Daoy (cell line): Measurements from ENCODE around the gene GRAMD2B. TPM values are rescaled to one million over a fixed set of nuclear protein-coding genes. Genes with fewer than 3 reads are reported as not detected.
"Not testable (repeated sequence)": the region's sequence is repeated elsewhere in the genome, so short reads cannot be mapped to it uniquely, and the experiment has no call there.

Experiments
- DNase-seq: peaks from one replicate; pipeline ENCODE4 v3.0.0-alpha.2; 2015; ENCODE audit warnings: low read depth
- total RNA-seq: library from RNA; depleted of rRNA; stranded (reverse); fragments of >200 nt; shearing (Covaris generic); gene quantifications from 2 replicates; pipeline ENCODE4 v1.2.3, GENCODE V29; 2014; rRNA removed

GRAMD2B gene
- total RNA-seq = 4.1 and 10.4 TPM in 2 replicates

DNA sequence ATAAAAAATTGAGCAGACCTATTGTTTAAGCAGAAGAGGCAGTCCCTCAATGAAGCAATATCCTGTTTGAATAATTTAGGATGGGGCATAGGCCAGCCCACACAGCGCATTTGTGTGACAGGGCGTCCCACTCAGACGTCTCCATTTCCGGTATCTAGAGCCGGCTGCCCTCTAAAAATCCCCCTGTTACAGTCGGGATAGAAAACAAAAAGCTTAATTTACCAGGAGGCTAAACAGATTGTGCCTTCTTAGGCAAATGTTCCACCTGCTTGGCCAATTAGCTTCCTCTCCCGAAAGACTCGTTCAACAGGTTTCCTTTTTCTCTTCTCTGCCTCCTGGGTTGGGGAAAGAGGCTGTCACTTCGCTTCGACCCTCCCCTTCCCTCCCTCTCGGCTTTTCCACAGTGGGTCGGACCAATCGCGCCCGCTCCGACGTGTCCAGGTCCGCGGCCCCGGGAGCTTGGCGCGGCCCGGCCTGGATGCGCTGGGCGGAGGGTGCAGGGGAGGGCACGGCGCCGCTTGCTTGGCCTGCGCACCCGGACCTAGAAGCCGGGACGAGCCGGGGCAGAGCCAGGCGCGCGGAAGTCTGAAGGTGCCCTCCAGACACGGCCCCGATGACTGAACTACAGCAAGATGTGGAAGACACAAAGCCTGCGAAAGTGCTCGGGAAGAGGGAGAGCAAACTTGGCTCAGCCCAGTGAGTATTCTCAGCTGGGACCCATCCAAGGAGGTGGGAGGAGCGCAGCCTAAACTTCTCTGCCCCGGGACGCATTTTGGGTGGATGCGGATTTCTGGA lies at the start of gene GRAMD2B:
Gene GRAMD2B (plus strand): TSS at position 416 of the 795 bp plus-strand sequence. CDS start 198 bp downstream, at position 614.
- peak; percentile 86 for DNase-seq

DNA sequence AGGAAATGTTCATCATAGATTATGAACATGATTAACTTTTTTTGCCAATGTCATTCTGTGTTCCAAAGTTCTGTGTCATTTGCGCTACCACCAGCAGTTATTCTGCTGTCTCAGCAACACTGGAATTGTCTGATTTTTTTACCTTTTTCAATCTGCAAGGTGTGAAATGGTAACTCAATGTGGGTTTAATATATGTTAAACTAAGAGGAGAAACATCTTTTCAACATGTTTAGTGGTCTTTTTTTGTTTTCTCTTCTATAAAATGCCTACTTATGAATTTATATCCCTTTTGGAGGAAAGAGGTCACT lies 49.1 kb upstream of the GRAMD2B start:
- no peak for DNase-seq

DNA sequence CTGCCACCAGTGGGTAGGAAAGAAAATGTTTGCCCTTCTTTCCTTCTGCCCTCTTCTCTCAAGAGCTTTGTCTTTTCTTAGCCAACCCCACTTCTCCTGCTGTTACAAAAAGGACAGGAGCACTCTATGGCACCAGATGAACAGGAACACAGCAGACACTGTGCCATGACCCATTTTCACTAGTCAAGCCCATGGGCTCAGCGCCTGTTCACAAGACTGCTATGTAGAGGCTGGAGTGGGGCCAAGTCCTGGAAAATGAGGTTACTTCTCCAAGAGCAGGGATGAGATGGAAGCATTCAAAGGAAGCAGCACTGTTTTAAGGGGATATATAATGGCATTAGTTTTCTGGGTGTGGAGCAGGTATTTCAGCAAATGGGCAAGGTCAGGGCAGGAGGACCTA lies 46.8 kb upstream of the GRAMD2B start:
- no peak for DNase-seq

DNA sequence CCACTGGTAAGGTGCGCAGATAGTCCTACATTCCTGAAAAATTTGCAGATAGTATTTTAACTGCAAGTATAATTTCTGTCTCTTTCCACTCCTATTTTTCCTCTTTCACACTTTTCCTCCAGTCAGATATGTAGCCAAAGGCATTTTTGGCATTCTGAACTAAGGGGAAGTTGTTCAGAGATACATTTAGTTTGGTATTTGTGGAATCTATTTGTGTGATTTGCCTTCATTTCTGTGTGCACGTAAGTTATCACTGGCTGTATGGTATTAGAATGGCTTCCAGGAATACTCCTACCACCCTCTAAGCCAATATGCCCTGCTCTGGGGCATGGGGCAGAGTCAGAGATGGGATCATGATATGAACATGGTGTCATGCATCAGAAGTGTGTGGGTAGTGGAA lies 45.8 kb upstream of the GRAMD2B start:
- DNase-seq = no peak

DNA sequence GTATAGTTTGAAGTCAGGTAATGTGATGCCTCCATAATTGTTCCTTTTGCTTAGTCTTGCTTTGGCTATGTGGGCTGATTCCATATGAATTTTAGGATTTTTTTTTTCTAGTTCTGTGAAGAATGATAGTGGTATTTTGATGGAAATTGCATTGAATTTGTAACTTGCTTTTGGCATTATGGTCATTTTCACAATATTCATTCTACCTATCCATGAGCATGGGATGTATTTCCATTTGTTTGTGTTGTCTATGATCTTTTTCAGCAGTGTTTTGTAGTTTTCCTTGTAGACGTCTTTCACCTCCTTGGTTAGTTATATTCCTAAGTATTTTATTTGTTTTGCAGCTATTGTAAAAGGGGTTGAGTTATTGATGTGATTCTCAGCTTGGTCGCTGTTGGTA lies 42.9 kb upstream of the GRAMD2B start:
- not testable (repeated sequence) for DNase-seq

GRCh38 chr5:126383246-126383645 lies 40.0 kb upstream of the GRAMD2B start:
- peak; percentile 45 for DNase-seq

DNA sequence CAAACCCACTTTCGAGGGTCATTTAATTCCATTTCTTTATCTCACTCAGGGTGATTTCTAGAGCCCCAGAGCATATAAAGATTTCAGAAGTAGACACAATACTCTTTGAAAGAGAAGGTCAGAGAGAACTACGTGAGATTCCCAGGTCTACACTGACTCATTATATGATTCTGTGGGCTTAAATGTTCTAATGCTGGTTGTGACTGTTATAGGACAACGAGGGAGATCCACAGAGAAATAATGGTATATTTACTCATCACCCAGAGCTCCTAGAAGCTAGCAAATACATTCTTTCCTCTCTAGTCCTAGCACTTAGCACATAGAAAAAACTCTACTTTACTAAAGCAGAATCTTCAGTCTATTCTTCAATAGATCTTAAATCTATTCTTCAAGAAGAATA lies 39.4 kb upstream of the GRAMD2B start:
- no peak for DNase-seq

- peak; percentile 70 for DNase-seq
These were observed 38.2 kb upstream of the GRAMD2B start for GRCh38 chr5:126384985-126385384.

- no peak for DNase-seq
These were observed 37.4 kb upstream of the GRAMD2B start for GRCh38 chr5:126385524-126386502.

GRCh38 chr5:126389179-126389578 lies 34.0 kb upstream of the GRAMD2B start:
- no peak for DNase-seq

DNA sequence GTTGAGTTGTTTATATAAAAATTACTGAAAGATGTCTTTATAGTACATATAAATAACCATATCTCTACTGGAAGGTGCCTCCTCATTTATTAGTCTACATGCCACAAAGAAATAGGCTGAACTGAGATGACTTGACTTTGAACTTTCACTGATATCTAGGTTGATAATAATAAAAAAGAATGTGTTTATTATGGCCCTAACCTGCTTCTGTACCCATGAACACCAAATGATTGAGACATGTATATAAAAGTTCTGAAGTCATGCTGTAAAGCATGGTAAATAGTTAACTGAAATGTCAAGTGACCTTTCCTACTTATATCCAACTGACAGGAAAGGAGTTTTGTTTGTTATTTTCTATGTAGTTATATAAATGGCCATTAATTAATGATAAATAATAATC lies 33.2 kb upstream of the GRAMD2B start:
- no peak for DNase-seq

DNA sequence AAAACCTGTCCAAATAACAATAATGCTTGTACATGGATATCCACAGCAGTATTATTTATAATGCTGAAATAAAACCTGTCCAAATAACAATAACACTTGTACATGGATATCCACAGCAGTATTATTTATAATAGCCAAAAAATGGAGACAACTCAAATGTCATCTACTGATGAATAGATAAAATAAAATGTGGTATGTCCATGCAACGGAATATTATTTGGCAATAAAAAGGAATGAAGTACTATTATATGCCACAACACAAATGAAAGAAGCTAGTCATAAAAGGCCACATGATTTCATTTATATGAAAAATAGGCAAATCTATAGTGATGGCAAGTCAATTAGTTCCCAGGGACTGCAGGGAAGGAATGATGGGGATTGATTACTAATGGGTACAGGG lies 31.8 kb upstream of the GRAMD2B start:
- no peak for DNase-seq

DNA sequence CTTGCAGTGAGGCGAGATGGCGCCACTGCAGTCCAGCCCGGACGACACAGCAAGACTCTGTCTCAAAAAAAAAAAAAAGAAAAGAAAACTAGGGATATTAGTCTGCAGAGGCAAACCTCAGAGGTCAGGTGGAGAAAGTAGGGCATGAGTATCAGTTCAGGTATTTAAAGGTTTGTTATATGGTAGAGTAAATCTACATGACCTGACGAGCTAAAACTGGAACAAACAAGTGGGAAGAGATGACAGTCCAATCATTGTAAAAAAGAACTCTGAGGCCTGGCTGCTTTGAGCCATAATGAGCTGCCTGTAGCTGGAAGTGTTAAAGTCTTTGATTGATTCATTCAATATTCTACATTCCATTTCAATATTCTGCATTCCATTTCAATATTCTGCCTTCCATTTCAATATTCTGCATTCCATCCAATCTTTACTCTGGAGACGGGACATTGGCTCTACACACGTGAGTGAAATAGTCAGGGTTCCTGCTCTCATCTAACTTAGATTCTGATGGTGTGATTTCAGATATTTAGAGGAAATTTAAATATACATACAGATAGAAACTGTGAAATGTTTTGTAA lies 28.9 kb upstream of the GRAMD2B start:
- DNase-seq = no peak

- peak; percentile 54 for DNase-seq
These were observed 28.0 kb upstream of the GRAMD2B start for GRCh38 chr5:126395198-126395597.

- DNase-seq = no peak
These were observed 27.6 kb upstream of the GRAMD2B start for GRCh38 chr5:126395605-126396004.

DNA sequence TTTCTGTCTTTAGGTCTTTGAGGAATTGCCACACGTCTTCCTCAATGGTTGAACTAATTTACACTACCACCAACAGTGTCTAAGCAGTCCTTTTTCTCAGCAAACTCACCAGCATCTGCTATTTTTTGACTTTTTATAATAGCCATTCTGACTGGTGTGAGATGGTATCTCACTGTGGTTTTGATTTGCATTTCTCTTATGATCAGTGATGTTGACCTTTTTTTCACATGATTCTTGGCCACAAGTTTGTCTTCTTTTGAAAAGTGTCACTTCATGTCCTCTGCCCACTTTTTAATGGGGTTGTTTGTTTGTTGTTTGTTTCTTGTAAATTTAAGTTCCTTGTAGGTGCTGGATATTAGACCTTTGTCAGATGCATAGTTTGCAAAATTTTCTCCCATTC lies 26.5 kb upstream of the GRAMD2B start:
- DNase-seq = not testable (repeated sequence)

GRCh38 chr5:126398791-126399190 lies 24.4 kb upstream of the GRAMD2B start:
- DNase-seq = no peak

DNA sequence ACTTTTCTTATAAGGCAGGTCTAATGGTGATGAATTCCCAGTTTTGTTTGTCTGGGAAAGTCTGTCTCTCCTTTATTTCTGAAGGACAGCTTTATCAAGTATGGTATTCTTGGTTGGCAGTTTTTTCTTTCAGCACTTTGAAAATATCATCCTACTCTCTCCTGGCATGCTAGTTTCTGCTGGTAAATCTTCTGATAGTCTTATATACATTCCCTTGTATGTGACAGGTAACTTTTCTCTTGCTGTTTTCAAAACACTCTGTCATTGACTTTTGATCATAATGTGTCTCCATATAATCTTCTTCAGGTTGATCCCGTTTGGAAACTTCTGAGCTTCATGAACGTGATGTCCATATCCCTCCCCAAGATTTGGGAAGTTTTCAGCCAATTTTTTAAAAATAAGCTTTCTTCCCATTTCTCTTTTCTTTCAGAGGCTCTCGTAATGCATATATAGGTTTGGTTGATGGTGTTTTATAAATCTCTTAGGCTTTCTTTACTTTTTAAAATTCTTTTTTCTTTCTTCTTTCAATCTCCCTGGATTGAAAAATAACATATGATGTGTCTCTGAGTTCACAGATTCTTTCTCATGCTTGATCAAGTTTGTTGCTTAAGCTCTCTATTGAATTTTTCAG lies 22.5 kb upstream of the GRAMD2B start:
- DNase-seq = no peak

GRCh38 chr5:126402621-126403555 lies 20.3 kb upstream of the GRAMD2B start:
- DNase-seq = no peak

DNA sequence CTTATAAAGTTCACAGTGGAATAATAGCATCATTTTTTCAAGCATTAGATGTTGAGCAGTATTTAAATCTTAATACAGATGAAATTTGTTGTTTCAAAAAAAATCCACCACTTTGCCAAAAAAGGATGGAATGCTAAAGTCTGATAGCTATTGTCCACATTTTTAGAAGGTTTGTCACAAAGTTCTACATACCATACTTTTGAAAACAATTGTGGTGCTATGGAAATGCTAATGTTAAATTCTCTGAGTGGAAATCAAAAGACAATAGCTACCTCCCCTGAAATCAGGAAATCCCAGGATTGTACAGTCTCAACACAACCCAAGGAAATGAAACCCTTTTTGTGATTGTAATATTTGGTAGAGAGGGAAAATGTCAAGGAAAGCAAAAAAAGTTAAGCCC lies 19.3 kb upstream of the GRAMD2B start:
- DNase-seq = no peak

- DNase-seq = no peak
These were observed 12.6 kb upstream of the GRAMD2B start for GRCh38 chr5:126410623-126411022.
